Mesodermal cell (in vitro differentiated cells): ENCODE data around the gene MRTO4.
"Not testable (repeated sequence)": the region's sequence is repeated elsewhere in the genome, so short reads cannot be mapped to it uniquely, and the experiment has no call there.

Experiments
- H3K27ac ChIP-seq: 2 replicates; pipeline ENCODE4 v1.7.0; 2013; ENCODE audit warnings: mild to moderate bottlenecking, low read depth, low read length, moderate library complexity; ENCODE audit not compliant: severe bottlenecking
- H3K36me3 ChIP-seq: 2 replicates; pipeline ENCODE4 v1.7.1; 2013; ENCODE audit warnings: mild to moderate bottlenecking, low read length, moderate library complexity; ENCODE audit not compliant: control insufficient read depth, insufficient read depth
- H3K4me1 ChIP-seq: one replicate; pipeline ENCODE4 v1.7.1; 2013; ENCODE audit warnings: mild to moderate bottlenecking, low read length; ENCODE audit not compliant: insufficient read depth, control insufficient read depth, poor library complexity, severe bottlenecking
- H3K4me3 ChIP-seq: 2 replicates; pipeline ENCODE4 v1.7.0; 2013; ENCODE audit warnings: low read length, control low read depth, mild to moderate bottlenecking; ENCODE audit not compliant: insufficient read depth, poor library complexity, severe bottlenecking; ENCODE audit errors: extremely low read depth
- H3K9me3 ChIP-seq: 2 replicates; pipeline ENCODE4 v1.7.1; 2013; ENCODE audit warnings: mild to moderate bottlenecking, low read length, moderate library complexity; ENCODE audit not compliant: control insufficient read depth
- WGBS, 2 experiments: methylation state at CpG; one replicate each; pipeline ENCODE4 v1.1.5; 2013; ENCODE audit warnings: missing lambda C conversion rate in 2 of 2; ENCODE audit not compliant: insufficient coverage in 2 of 2; 5-methylcytosine and 5-hydroxymethylcytosine counted together

The MRTO4 gene

DNA sequence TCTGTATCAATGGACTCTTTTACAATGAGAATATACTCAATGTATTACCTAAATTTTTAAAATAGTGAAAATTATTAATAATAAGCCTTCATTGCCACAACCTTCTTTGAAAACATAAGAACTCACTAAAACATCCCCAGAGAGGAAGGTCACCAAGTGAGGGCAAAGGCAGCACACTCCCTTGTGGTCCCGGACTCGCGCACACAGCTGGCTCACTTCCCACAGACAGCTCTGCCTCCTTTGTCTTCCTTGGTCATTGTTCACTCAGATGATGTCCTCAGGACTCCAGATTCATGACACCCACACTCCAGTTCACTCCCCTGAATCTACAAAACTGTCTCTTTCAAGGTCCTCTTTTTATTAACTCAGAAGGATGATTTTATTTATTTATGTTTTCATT is 22.4 kb upstream of the MRTO4 start:
- H3K27ac ChIP-seq: no peak overlapping the region
- no peaks in the 10 kb centered on the region for H3K9me3 ChIP-seq
- WGBS, 2 experiments: 80 to 100% methylated on average over 1 to 3 of the region's 3 CpGs
- H3K36me3 ChIP-seq: peaks cover 95% of the 10 kb centered on the region
- no peak overlapping the region for H3K4me3 ChIP-seq
- H3K4me1 ChIP-seq: no peaks in the 10 kb centered on the region

DNA sequence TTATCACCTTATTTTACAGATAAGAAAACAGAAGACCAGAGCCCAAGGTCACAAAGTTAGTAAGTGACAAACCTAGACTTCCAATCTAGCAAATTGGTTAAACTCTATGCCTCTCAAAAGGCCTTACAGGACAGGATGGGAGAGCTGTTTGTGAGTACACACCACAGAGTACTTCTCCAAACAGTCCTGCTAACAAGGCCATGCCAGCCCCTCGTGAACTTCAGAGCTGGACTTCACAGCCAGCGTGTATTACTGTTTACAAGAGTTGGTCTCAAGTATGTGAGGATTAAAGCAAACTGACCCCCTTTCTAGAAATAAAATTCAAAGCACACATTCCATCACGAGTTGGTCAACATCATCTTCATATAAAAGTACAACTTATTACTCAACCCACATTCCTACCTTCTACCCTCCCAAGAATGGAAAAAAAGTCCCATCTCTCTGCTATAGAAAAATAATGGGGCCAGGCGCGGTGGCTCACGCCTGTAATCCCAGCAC is 21.7 kb upstream of the MRTO4 start:
- H3K4me3 ChIP-seq: no peak overlapping the region
- H3K27ac ChIP-seq: no peak overlapping the region
- no peaks in the 10 kb centered on the region for H3K4me1 ChIP-seq
- peaks cover 94% of the 10 kb centered on the region for H3K36me3 ChIP-seq
- H3K9me3 ChIP-seq: no peaks in the 10 kb centered on the region
- 89 to 98% methylated on average over 4 to 5 of the region's 6 CpGs for WGBS, 2 experiments

DNA sequence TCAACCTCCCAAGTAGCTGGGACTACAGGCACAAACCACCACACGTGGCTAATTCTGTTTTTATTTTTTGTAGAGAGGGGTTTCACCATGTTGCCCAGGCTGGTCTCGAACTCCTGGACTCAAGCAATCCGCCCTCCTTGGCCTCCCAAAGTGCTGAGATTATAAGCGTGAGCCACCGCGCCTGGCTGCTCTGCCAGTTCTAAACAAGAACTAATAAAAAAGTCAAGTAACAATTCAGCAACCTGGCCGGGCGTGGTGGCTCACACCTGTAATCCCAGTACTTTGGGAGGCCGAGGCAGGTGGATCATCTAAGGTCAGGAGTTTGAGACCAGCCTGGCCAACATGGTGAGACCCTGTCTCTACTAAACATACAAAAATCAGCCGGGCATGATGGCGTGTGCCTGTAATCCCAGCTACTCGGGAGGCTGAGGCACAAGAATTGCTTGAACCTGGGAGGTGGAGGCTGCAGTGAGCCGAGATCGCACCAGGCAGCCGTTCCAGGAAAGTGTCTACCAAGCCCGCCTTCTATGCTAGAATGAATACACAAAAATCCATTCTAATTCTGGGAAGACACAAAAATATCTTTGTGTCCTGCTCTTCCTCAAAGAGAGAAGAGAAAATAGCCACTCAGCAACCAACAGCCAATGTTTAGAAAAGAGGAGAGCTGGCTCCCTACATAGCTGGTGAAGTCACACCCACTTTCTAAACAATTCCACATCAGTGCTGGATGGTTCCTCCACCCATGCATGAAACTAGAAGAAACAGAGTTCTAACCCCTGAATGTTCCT is 19.7 kb upstream of the MRTO4 start:
- H3K36me3 ChIP-seq: peaks cover 85% of the 10 kb centered on the region
- not testable (repeated sequence) for H3K4me1 ChIP-seq, H3K4me3 ChIP-seq, H3K9me3 ChIP-seq, H3K27ac ChIP-seq
- 96 to 98% methylated on average over 10 to 14 of the region's 16 CpGs for WGBS, 2 experiments

DNA sequence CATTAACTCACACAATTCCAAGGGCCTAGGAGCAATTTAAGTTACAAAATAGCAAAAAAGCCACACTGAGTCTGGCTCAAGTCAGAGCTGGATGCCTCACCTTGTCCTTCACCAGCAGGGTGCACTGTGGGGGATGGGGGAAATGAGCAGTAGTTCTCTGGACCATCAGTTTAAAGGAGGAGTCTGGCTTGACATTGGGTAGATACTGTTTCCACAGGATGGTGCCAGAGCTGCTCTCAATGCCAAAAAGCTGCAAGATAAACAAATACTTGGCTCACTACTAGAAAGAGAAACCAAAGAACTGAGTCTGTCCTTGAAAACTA is 19.1 kb upstream of the MRTO4 start:
- H3K36me3 ChIP-seq: peaks cover 85% of the 10 kb centered on the region
- H3K4me1 ChIP-seq: no peaks in the 10 kb centered on the region
- H3K9me3 ChIP-seq: no peaks in the 10 kb centered on the region
- H3K27ac ChIP-seq: no peak overlapping the region
- no peak overlapping the region for H3K4me3 ChIP-seq

- Histone ChIP-seq H3K27ac (no peak overlapping the region), H3K9me3 (no peaks in the 10 kb centered on the region), H3K4me3 (no peak overlapping the region), H3K4me1 (no peaks in the 10 kb centered on the region), H3K36me3 (peaks cover 86% of the 10 kb centered on the region)
- 85 to 100% methylated on average over 2 to 3 of the region's 3 CpGs for WGBS, 2 experiments
These were observed 17.4 kb upstream of the MRTO4 start for GRCh38 chr1:19234224-19234623.

DNA sequence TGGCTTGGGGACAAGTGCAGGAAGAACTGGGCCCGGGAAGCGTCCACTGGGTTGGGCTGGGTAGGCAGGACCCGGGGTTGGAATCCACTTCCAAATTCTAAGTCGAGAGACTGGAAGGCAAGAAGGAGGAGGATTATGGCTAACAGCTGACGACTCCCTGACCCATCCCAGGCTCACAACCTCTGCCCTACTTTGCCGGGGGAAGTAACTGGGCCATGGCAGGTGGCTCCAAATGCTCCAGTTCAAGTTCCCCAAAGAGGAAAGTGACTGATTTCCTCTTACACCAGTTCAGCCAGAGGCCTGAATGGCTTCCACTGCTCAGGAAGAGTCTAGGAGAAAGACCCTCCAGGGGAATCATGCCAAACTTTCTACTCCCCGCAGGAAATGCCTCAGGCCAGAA is 11.7 kb upstream of the MRTO4 start:
- WGBS, 2 experiments: 93 to 96% methylated on average over 5 to 6 of the region's 7 CpGs
- peaks cover 92% of the 10 kb centered on the region for H3K36me3 ChIP-seq
- H3K27ac ChIP-seq: no peak overlapping the region
- H3K4me3 ChIP-seq: no peak overlapping the region
- H3K9me3 ChIP-seq: no peaks in the 10 kb centered on the region
- no peaks in the 10 kb centered on the region for H3K4me1 ChIP-seq

DNA sequence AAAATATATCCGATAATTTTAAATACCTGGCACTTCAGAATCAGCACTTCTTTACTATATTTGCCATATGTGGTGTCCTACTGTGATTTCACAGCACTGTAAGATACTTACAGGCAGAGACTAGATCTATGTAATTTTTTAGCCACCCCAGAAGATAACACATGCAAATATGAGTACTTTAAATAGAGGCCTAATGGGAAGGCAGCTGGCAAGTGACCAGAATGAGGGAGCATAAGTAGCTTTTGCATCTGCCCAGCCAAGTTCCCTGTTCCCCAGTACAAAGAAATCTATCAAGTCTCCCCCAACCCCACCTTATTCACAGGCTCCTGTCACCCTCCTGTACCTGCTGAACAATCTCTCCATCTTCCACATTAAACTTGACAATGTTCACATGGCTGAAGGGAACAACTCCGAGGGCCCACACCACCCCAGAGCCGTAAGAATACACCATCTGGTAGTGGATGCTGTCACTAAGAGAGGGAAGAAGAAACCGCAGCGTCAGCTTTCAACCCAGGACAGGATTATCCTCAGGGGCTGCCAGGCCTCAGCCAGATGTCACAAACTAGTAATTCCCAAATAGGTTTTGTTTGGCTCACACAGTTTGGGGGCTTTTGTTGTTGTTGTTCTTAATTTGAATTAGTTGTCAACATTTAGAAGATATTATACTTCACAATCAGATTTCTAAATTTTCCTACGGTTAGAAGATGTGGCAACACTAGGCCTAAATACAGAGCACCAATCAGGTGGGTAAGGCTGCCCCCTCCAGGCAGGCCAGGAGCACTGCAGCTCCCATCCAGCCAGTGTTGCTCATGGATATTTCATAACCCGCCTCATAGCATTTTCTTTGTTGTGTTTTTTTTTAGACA is 10.7 kb upstream of the MRTO4 start:
- H3K4me1 ChIP-seq: no peaks in the 10 kb centered on the region
- peaks cover 87% of the 10 kb centered on the region for H3K36me3 ChIP-seq
- no peak overlapping the region for H3K27ac ChIP-seq
- WGBS, 2 experiments: 89% methylated on average over 2 to 6 of the region's 7 CpGs
- H3K9me3 ChIP-seq: no peaks in the 10 kb centered on the region
- H3K4me3 ChIP-seq: no peak overlapping the region

DNA sequence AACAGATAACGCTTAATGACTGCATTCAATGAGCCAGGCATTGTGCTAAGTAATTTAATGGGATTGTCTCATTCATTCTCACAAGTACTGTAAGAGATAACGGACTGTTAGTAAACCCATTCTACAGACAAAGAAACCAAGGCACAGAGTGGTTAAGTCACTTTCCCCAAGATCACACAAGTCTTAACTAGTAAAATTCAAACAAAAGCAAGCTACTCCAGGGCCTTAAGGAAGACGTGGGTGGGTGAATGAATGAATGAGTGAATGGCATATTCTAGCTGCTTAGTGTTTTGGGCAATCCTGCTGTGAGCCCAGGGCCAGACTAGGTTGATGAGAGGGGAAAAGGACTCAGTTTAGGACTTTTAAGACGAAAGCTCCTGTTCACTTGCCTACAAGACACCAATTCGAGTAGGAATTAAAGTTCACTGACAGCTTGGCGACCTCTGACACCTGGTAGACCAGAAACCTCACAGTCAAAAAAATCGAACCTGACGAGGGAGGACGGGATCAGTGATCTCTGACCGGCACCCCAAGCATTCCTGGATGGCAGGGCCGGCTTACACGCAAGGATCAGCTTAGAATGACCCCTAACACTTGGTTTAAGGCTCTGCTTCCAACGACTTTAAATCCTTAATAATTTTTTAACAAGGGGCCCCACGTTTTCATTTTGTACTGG is 838 bp upstream of the MRTO4 start:
- Histone ChIP-seq H3K4me1 (peaks cover 9% of the 10 kb centered on the region), H3K4me3 (peak overlapping the region; percentile 94), H3K27ac (peak overlapping the region; percentile 99), H3K36me3 (peaks cover 36% of the 10 kb centered on the region), H3K9me3 (no peaks in the 10 kb centered on the region)
- WGBS, 2 experiments: 0 to 7% methylated on average over 11 to 12 of the region's 14 CpGs

- Histone ChIP-seq H3K4me1 (peaks cover 9% of the 10 kb centered on the region), H3K4me3 (no peak overlapping the region), H3K36me3 (peaks cover 54% of the 10 kb centered on the region), H3K27ac (no peak overlapping the region), H3K9me3 (no peaks in the 10 kb centered on the region)
These were observed 2.8 kb downstream of the MRTO4 start for GRCh38 chr1:19254416-19254815.

- peaks cover 62% of the 10 kb centered on the region for H3K36me3 ChIP-seq
- no peak overlapping the region for H3K4me3 ChIP-seq
- H3K27ac ChIP-seq: no peak overlapping the region
- H3K9me3 ChIP-seq: no peaks in the 10 kb centered on the region
- H3K4me1 ChIP-seq: peaks cover 13% of the 10 kb centered on the region
- 100% methylated on average over 1 to 3 of the region's 4 CpGs for WGBS, 2 experiments
These were observed 3.7 kb downstream of the MRTO4 start for GRCh38 chr1:19255288-19255687.
